Head of caudate nucleus (tissue), 42 donors: Measurements from ENCODE around the gene PARP2.
A peak's percentile ranks its signal among the peaks of the same experiment; 100 is the strongest.
"Not testable (repeated sequence)": the region's sequence is repeated elsewhere in the genome, so short reads cannot be mapped to it uniquely, and the experiment has no call there.

Experiments
- DNase-seq, 42 donors: peaks; one replicate each; pipeline versions ENCODE4 v3.0.0 to v3.0.0-alpha.2; 2020 to 2021; ENCODE audit warnings: mixed read lengths in 7 of 42
- intact Hi-C: fragments of 100-400 bp; cut with DNase I; formaldehyde crosslinking; loops from one replicate; pipeline ENCODE4 v1.15.0; 2022

Gene PARP2

DNA sequence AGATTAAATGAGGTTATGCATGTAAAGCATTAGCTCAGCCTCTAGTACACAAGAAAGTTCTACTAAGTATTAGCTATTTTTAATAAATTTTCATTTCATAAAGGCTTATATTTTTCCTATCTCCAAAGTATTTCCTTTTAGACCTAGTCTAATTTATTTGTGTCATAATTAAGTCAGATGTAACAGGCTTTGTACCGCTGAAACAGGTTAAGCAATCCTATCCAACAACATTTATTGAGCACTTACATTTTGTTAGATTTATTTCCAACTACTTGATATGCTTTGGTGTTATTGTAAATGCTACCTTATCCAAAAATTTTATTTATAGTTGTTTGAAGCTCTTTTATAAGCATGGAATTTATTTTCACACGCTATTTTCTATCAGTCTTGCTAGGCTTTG, 1.8 kb upstream of the PARP2 start:
- no peak for DNase-seq
- intact Hi-C loops = loop anchor here (2.0 to 5.0 kb wide), 2 partner anchors 119 to 271 kb away; partner anchors contain the start of gene PIP4P1

- intact Hi-C loops = loop anchor here (2.0 to 5.0 kb wide), 2 partner anchors 117 to 268 kb away; partner anchors contain the start of gene PIP4P1
- DNase-seq = peak in 1 of 42 donors; percentile 3
These were observed 406 bp downstream of the PARP2 start for GRCh38 chr14:20343862-20344220.

- intact Hi-C loops = no loop called here
- no peak for DNase-seq
These were observed 1.9 kb downstream of the PARP2 start for GRCh38 chr14:20345366-20345765.

DNA sequence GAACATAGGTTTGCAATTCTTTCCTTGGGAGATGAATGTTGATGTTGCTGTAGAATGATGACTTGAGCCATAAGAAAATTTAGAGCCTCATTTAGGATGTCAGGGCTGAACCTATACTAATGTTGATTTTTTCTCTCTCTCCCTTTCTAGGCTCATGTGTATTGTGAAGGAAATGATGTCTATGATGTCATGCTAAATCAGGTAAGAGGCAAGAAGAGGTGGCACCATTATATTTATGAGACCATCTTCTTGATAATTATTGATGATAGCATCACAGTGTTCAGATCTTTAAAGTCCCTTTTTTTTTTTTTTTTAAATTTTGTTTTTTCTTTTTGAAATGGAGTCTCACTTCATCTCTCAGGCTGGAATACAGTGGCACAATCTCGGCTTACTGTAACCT, 3.3 kb downstream of the PARP2 start:
- DNase-seq = no peak
- intact Hi-C loops = no loop called here

GRCh38 chr14:20347747-20348146, 4.3 kb downstream of the PARP2 start:
- intact Hi-C loops = no loop called here
- no peak for DNase-seq

GRCh38 chr14:20350282-20350681, 6.8 kb downstream of the PARP2 start:
- intact Hi-C loops = no loop called here
- DNase-seq = no peak

GRCh38 chr14:20350860-20351259, 7.4 kb downstream of the PARP2 start:
- no peak for DNase-seq
- intact Hi-C loops = no loop called here

DNA sequence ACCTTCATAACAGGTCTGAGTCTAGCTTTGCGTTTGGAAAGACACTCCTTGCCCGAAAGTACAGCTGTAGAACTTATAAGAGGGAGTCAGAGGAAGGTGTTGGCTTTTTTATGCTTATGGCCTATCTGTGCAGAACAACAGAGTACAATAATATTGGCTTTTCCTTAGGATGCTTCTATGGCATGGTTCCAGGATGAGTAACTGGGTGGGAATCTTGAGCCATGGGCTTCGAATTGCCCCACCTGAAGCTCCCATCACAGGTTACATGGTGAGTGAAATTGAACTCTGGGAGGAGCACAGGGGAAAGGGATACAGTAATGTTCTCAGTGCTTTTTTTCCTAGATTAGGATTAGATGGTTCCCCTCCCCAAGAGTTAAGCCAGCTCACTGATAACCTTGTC, 13.0 kb downstream of the PARP2 start:
- intact Hi-C loops = no loop called here
- DNase-seq = no peak

DNA sequence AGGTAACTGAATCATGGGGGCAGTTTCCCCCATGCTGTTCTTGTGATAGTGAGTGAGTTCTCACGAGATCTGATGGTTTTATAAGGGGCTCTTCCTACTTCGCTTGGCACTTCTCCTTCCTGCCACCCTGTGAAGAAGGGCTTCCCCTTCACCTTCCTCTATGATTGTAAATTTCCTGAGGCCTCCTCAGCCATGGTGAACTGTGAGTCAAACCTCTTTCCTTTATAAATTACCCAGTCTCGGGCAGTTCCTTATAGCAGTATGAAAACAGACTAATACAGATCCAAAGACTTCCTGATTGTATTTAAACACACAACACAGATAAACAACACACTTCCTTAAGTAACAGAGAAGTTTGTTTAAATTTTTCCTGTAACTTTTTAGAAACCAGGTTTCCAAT, 15.0 kb downstream of the PARP2 start:
- DNase-seq, intact Hi-C loops: not testable (repeated sequence)

- intact Hi-C loops = no loop called here
- no peak for DNase-seq
These were observed 22.5 kb downstream of the PARP2 start for GRCh38 chr14:20365928-20366327.

DNA sequence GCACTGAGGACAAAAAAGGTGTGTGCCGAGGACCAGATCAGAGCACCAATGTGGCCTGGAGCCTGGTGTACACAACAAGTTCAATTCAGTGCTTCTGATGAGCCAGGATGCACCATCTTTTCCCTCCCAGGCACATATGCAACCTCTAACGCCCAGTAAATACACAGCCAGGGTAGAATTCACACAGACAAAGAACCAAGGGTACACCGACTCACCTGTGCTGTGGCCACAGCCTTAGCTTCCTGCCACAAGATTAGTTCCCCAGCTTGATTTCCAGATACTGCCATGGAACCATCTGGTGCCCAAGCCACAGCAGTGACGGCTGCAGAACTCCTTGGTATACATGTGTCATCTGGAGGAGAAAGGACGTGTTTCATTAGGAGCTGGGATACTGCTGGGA, 29.4 kb downstream of the PARP2 start:
- no peak for DNase-seq
- intact Hi-C loops = no loop called here

GRCh38 chr14:20375471-20375870, 32.0 kb downstream of the PARP2 start:
- intact Hi-C loops = no loop called here
- no peak for DNase-seq

GRCh38 chr14:20376071-20376588, 32.7 kb downstream of the PARP2 start:
- DNase-seq = no peak
- intact Hi-C loops = no loop called here

- no peak for DNase-seq
- intact Hi-C loops = no loop called here
These were observed 33.7 kb downstream of the PARP2 start for GRCh38 chr14:20377171-20377570.

DNA sequence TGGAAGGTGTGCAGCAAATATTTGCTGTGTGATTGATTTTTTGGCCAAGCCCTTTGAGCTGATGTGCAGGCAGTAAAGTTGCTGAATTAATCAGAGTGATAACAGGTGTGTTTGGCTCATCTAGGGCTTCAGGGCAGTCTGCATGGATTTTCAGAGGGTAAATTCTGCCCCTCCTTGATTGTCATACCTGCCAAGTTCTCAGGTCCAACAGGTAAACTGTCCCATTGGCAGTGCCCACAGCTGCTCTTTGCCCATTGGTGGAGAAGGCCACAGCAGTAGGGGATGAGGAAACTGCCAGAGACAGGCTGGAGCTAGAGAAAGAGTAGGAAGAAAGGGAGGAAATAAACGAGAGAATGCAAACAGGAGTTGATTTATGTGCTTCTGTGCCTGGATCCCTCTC, 36.3 kb downstream of the PARP2 start:
- intact Hi-C loops = no loop called here
- DNase-seq = no peak

- no peak for DNase-seq
- intact Hi-C loops = no loop called here
These were observed 37.2 kb downstream of the PARP2 start for GRCh38 chr14:20380681-20381080.

DNA sequence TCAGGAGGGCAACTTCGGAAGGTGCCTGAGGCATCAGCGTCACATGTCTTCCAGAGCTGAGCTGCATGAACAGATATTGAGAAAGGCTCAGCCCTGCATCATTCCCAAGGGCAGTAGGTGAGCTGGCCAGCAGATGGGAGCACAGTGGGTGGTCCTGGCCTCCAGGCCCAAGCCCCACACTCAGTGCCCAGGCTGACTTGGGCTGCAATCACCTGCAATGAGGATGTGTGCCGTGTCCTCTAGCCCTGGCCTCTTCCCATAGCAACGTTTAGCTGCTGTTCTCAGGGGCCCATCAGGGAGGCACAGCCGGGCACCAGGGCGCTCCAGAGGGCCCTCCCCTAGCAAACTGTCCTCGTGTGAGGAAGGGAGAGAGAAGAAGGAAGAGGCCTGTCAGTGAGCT, 37.9 kb downstream of the PARP2 start:
- no peak for DNase-seq
- intact Hi-C loops = no loop called here

DNA sequence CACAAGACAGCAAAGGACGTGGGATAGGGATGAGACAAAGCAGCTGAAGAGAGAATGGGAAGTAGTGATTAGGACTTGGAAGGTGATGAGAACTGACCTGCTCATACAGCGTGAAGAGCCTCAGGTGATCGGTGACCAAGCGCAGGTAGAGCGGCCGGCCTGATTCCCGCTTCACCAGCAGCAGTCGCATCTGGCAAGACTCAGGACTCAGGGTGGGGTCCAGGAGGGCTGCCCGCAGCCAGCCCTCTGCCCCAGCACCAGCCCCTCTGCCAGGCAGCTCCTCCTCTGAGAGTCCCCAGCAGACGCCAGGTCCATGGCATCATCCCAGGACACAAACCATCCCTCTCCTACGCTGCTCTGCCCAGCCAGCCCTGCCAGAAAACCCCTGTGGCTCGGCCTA, 39.1 kb downstream of the PARP2 start:
- intact Hi-C loops = no loop called here
- no peak for DNase-seq

GRCh38 chr14:20383032-20383431, 39.6 kb downstream of the PARP2 start:
- DNase-seq = no peak

DNA sequence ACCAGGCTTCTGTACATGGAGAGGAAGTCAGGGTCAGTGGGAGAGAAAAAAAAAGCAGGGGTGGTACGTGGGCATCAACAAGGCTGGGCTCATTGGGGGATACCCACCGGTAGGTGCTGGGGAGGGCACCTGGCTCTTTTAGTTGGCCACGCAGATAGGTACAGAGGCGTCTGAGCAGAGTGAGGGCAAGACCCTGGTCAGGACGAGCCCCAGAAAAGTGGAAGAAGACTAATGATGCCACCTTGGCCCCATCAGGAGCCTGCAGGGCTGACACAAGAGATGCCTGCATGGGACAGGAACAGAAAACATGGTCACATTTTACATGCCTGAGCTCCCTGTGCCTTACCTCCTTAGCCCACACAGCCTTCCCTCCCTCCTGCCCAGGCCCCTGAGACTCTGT, 40.2 kb downstream of the PARP2 start:
- no peak for DNase-seq
- intact Hi-C loops = no loop called here

More at GRCh38 chr14:20383032-20383431, 39.6 kb downstream of the PARP2 start:
- intact Hi-C loops = no loop called here

DNA sequence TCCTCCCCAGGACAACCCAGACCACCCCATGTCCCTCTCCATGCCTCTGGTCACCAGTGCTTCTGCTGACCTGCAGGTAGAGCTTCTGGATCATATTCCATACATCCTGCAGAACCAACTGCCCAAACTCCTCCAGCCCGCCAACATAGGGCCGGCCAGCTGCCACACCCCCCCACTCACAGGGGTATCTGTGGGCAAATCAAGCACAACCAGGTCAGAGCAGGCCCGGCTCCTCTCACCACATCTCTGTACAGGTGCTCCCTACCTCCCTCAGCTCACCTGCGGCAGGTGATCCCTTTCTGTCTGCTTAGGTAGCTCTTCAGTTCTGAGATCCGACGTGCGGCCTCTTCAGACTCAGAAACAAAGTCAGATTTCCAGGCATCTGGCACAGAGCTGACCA, 40.9 kb downstream of the PARP2 start:
- intact Hi-C loops = no loop called here
- DNase-seq = no peak

GRCh38 chr14:20384886-20385285, 41.5 kb downstream of the PARP2 start:
- DNase-seq = no peak
- intact Hi-C loops = no loop called here
